Erythroblast (primary cell): ENCODE data around the gene ZNF497.
"Not testable (repeated sequence)": the region's sequence is repeated elsewhere in the genome, so short reads cannot be mapped to it uniquely, and the experiment has no call there.

Experiments used
- DNase-seq, 2 experiments: peaks; one replicate each; lab custom pipeline; 2025; lab: John Stamatoyannopoulos, UW
- GATA1 ChIP-seq: IDR thresholded peaks from 2 replicates; pipeline ENCODE4 v1.6.1; 2011; ENCODE audit warnings: low read depth, mild to moderate bottlenecking, control low read depth, low read length, moderate library complexity
- POLR2A ChIP-seq: IDR thresholded peaks from 2 replicates; pipeline ENCODE4 v1.6.1; 2011; ENCODE audit warnings: mild to moderate bottlenecking, low read length

Gene ZNF497

GRCh38 chr19:58386576-58387337 is 24.2 kb upstream of the ZNF497 start, which contains the start of gene RPS5:
TSS of gene RPS5 (plus strand) at chr19:58387269. CDS start at chr19:58388138, 869 bp downstream.
- DNase-seq = peak; percentile 98 to 99
- TF ChIP-seq POLR2A = peak; percentile 98
- no peak for TF ChIP-seq GATA1

GRCh38 chr19:58385891-58386575 is 23.5 kb upstream of the ZNF497 start:
- no peak for TF ChIP-seq POLR2A
- no peak for TF ChIP-seq GATA1
- DNase-seq = no peak

GRCh38 chr19:58385313-58385890 is 22.9 kb upstream of the ZNF497 start:
- no peak for TF ChIP-seq POLR2A
- TF ChIP-seq GATA1 = no peak
- no peak for DNase-seq

- DNase-seq = no peak
- TF ChIP-seq GATA1 (no peak), POLR2A (no peak)
These were observed 20.5 kb upstream of the ZNF497 start for GRCh38 chr19:58382997-58383603.

GRCh38 chr19:58381460-58382212 is 19.1 kb upstream of the ZNF497 start:
- no peak for DNase-seq
- TF ChIP-seq GATA1 (no peak), POLR2A (no peak)

- peak; percentile 100 for DNase-seq
- TF ChIP-seq GATA1 = no peak
- TF ChIP-seq POLR2A = peak; percentile 95
These were observed 18.3 kb upstream of the ZNF497 start, which contains the start of gene ZNF837 for GRCh38 chr19:58380662-58381459. TSS of gene ZNF837 (minus strand) at chr19:58381030. CDS start at chr19:58369332, 11,698 bp downstream.

- no peak for DNase-seq
- no peak for TF ChIP-seq GATA1
- no peak for TF ChIP-seq POLR2A
These were observed 17.6 kb upstream of the ZNF497 start for GRCh38 chr19:58380037-58380661.

GRCh38 chr19:58379246-58379645 is 16.7 kb upstream of the ZNF497 start:
- TF ChIP-seq GATA1 (no peak), POLR2A (no peak)
- DNase-seq = no peak

- not testable (repeated sequence) for DNase-seq
These were observed 14.2 kb upstream of the ZNF497 start for GRCh38 chr19:58376724-58377123.

- no peak for TF ChIP-seq GATA1
- no peak for TF ChIP-seq POLR2A
These were observed 11.6 kb upstream of the ZNF497 start for GRCh38 chr19:58374200-58374599.

GRCh38 chr19:58372311-58373133 is 10.0 kb upstream of the ZNF497 start:
- TF ChIP-seq GATA1 (no peak), POLR2A (no peak)
- no peak for DNase-seq

More at GRCh38 chr19:58374200-58374599, 11.6 kb upstream of the ZNF497 start:
- no peak for DNase-seq

- no peak for DNase-seq
- TF ChIP-seq GATA1 (no peak), POLR2A (no peak)
These were observed 6.2 kb upstream of the ZNF497 start for GRCh38 chr19:58368561-58369360.
